Measurements from ENCODE around the gene U2AF2.

U2AF2 gene

DNA sequence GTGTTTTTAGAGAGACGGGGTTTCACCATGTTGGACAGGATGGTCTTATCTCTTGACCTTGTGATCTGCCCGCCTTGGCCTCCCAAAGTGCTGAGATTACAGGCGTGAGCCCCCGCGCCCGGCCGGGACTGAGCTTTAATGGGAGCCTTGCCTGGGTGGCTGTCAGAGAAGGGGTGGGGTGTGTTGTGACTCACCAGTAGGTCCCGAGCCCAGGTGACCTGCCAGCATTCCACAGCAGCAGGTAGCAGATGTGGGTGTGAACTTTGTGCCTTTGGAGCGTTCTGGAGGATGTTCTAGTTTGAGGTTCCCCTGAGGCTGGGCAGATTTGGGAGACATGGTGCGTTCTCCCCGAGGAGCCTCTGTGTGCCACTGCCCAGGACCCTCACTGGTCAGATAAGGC lies 13.1 kb downstream of the U2AF2 start:
- H3K27me3 ChIP-seq (ENCODE audit: insufficient read depth, low read length): no peaks in the 10 kb centered on the region
- H3K9me2 ChIP-seq (ENCODE audit: low read depth, low read length): no peaks in the 10 kb centered on the region
- H3K4me3 ChIP-seq (ENCODE audit: low read depth, low read length, poor library complexity, severe bottlenecking): no peak overlapping the region
- no peak overlapping the region for H3K9ac ChIP-seq (ENCODE audit: low read length)
- H3K4me2 ChIP-seq (ENCODE audit: low read length): no peak overlapping the region
- TF ChIP-seq, protein P1, sequence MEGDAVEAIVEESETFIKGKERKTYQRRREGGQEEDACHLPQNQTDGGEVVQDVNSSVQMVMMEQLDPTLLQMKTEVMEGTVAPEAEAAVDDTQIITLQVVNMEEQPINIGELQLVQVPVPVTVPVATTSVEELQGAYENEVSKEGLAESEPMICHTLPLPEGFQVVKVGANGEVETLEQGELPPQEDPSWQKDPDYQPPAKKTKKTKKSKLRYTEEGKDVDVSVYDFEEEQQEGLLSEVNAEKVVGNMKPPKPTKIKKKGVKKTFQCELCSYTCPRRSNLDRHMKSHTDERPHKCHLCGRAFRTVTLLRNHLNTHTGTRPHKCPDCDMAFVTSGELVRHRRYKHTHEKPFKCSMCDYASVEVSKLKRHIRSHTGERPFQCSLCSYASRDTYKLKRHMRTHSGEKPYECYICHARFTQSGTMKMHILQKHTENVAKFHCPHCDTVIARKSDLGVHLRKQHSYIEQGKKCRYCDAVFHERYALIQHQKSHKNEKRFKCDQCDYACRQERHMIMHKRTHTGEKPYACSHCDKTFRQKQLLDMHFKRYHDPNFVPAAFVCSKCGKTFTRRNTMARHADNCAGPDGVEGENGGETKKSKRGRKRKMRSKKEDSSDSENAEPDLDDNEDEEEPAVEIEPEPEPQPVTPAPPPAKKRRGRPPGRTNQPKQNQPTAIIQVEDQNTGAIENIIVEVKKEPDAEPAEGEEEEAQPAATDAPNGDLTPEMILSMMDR (IDR thresholded peaks at IDR 0.05; ENCODE audit: low read length): no peak
- TF ChIP-seq EZH2 (IDR thresholded peaks at IDR 0.05; ENCODE audit: borderline replicate concordance, low read length): no peak
- no peak overlapping the region for H3K27ac ChIP-seq (ENCODE audit: low read depth, low read length, poor library complexity, severe bottlenecking)
- peaks cover 9% of the 10 kb centered on the region for H3K4me1 ChIP-seq (ENCODE audit: insufficient read depth, low read length, severe bottlenecking)
- H3K36me3 ChIP-seq (ENCODE audit: insufficient read depth, low read length): peaks cover 98% of the 10 kb centered on the region
- H2AFZ ChIP-seq (ENCODE audit: low read length): no peak overlapping the region
- H3K9me3 ChIP-seq (ENCODE audit: low read length): no peaks in the 10 kb centered on the region
- no peaks in the 10 kb centered on the region for H3K79me2 ChIP-seq (ENCODE audit: insufficient read depth, low read length)
- H4K20me1 ChIP-seq (ENCODE audit: insufficient read depth, low read length): no peaks in the 10 kb centered on the region
- no peaks in the 10 kb centered on the region for H3F3A ChIP-seq (ENCODE audit: insufficient read depth, low read length)

DNA sequence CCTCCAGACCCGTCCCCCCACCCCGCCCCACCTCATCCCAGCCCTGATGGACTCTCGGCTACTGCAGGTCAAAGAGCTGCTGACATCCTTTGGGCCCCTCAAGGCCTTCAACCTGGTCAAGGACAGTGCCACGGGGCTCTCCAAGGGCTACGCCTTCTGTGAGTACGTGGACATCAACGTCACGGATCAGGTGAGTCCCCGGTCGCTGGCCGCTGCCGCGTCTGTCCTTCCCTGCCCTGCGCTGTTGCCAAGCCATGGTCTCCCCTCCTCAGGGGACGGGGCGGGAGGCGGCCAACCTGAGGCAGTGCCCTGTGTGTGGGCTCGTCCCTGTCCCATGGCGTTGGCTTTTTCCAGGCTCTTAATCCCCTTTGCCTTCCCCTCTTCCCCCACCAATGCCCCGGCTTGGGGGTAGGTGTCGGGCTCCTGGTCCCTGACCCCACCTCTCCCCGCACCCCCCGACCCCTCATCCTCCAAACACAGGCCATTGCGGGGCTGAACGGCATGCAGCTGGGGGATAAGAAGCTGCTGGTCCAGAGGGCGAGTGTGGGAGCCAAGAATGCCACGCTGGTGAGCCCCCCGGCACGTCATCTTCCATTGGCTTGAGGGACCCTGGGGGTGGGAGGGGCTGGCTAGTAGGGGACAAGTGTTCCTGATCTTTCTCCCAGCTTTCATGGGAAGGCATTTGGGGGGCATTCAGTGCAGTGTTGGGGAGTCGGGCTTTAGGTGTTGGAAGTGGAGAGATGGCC lies 13.9 kb downstream of the U2AF2 start:
- Histone ChIP-seq H3K27ac (ENCODE audit: low read depth, low read length, poor library complexity, severe bottlenecking) (no peak overlapping the region), H3K36me3 (ENCODE audit: insufficient read depth, low read length) (peaks cover 98% of the 10 kb centered on the region), H3K4me1 (ENCODE audit: insufficient read depth, low read length, severe bottlenecking) (peaks cover 18% of the 10 kb centered on the region), H4K20me1 (ENCODE audit: insufficient read depth, low read length) (no peaks in the 10 kb centered on the region), H3K4me2 (ENCODE audit: low read length) (no peak overlapping the region), H3K9ac (ENCODE audit: low read length) (no peak overlapping the region), H3K9me3 (ENCODE audit: low read length) (no peaks in the 10 kb centered on the region), H3K9me2 (ENCODE audit: low read depth, low read length) (no peaks in the 10 kb centered on the region), H2AFZ (ENCODE audit: low read length) (no peak overlapping the region), H3F3A (ENCODE audit: insufficient read depth, low read length) (no peaks in the 10 kb centered on the region), H3K4me3 (ENCODE audit: low read depth, low read length, poor library complexity, severe bottlenecking) (no peak overlapping the region), H3K27me3 (ENCODE audit: insufficient read depth, low read length) (no peaks in the 10 kb centered on the region), H3K79me2 (ENCODE audit: insufficient read depth, low read length) (no peaks in the 10 kb centered on the region)
- no peak for TF ChIP-seq EZH2 (IDR thresholded peaks at IDR 0.05; ENCODE audit: borderline replicate concordance, low read length)
- TF ChIP-seq, protein P1 (IDR thresholded peaks at IDR 0.05; ENCODE audit: low read length): no peak

DNA sequence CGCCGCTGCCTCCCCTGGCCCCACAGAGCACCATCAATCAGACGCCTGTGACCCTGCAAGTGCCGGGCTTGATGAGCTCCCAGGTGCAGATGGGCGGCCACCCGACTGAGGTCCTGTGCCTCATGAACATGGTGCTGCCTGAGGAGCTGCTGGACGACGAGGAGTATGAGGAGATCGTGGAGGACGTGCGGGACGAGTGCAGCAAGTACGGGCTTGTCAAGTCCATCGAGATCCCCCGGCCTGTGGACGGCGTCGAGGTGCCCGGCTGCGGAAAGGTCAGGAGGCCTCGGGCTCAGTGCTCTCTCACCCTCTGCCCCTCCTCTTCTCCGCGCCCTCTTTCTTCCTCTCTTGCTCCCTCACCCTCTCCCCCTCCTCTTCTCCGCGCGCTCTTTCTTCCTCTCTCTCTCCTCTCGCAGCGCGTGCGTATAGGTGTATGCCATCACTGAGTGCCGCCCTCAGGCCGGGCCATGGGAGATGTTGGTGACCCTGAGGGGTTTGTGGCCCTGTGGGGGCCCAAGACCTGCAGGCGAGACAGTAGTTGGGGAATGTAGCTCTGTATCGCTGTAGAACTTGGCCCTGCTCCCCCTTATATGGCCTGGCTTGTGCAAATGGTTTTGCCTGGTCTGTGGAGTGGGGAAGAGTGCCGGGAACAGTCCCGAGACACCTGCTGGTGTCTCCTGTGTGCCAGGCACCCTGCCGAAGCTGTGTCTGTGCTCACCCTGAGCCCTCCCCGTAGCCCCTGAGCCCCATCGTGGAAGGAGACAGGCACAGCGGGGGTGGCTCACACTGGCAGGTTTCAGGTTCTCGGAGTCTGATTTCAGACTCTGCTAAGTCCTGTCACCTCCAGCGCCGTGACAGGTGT lies 14.8 kb downstream of the U2AF2 start:
- Histone ChIP-seq H3K27me3 (ENCODE audit: insufficient read depth, low read length) (no peaks in the 10 kb centered on the region), H3K9me3 (ENCODE audit: low read length) (no peaks in the 10 kb centered on the region), H3K9ac (ENCODE audit: low read length) (no peak overlapping the region), H2AFZ (ENCODE audit: low read length) (no peak overlapping the region), H3K79me2 (ENCODE audit: insufficient read depth, low read length) (no peaks in the 10 kb centered on the region), H3K9me2 (ENCODE audit: low read depth, low read length) (no peaks in the 10 kb centered on the region), H3F3A (ENCODE audit: insufficient read depth, low read length) (no peaks in the 10 kb centered on the region; the same call in 1 of the 2 replicates), H3K4me2 (ENCODE audit: low read length) (no peak overlapping the region), H3K36me3 (ENCODE audit: insufficient read depth, low read length) (peaks cover 90% of the 10 kb centered on the region), H3K4me3 (ENCODE audit: low read depth, low read length, poor library complexity, severe bottlenecking) (no peak overlapping the region), H4K20me1 (ENCODE audit: insufficient read depth, low read length) (no peaks in the 10 kb centered on the region), H3K4me1 (ENCODE audit: insufficient read depth, low read length, severe bottlenecking) (peaks cover 24% of the 10 kb centered on the region), H3K27ac (ENCODE audit: low read depth, low read length, poor library complexity, severe bottlenecking) (no peak overlapping the region)
- TF ChIP-seq EZH2 (IDR thresholded peaks at IDR 0.05; ENCODE audit: borderline replicate concordance, low read length): no peak
- TF ChIP-seq, protein P1 (IDR thresholded peaks at IDR 0.05; ENCODE audit: low read length): no peak
